ENCODE data around the gene TRPM2. TPM values are rescaled to one million over a fixed set of nuclear protein-coding genes. Genes with fewer than 3 reads are reported as not detected.
"Not testable (repeated sequence)": the region's sequence is repeated elsewhere in the genome, so short reads cannot be mapped to it uniquely, and the experiment has no call there.

TRPM2 gene
- polyA plus RNA-seq, 4 donors = 0.89 to 2.7 (median 2.3) TPM

DNA sequence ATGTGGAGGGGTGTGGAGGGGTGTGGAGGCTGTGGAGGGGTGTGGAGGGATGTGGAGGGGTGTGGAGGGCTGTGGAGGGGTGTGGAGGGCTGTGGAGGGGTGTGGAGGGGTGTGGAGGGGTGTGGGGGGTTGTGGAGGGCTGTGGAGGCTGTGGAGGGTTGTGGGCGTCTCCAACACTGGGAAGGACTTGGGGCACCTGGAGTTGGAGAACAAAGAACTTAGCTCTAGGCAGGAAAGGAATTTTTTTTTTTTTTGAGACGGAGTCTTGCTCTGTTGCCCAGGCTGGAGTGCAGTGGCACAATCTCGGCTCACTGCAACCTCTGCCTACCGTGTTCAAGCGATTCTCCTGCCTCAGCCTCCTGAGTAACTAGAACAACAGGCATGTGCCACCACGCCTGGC lies 43.4 kb downstream of the TRPM2 start:
- not testable (repeated sequence) for H3K36me3 ChIP-seq (ENCODE audit: control insufficient read depth in 3 of 3, insufficient read depth in 2 of 3, low read depth in 1 of 3, low read length in 3 of 3); FAIRE-seq; H3K27me3 ChIP-seq (ENCODE audit: control insufficient read depth in 3 of 3, insufficient read depth in 3 of 3, low read length in 3 of 3); DNase-seq; H3K9me3 ChIP-seq (ENCODE audit: control insufficient read depth in 2 of 2, insufficient read depth in 1 of 2, low read depth in 1 of 2, low read length in 1 of 2); H3K4me1 ChIP-seq (ENCODE audit: control insufficient read depth in 3 of 3, insufficient read depth in 2 of 3, low read depth in 1 of 3, low read length in 2 of 3); H3K27ac ChIP-seq (ENCODE audit: low read depth in 1 of 3, low read length in 2 of 3); H3K4me3 ChIP-seq (ENCODE audit: low read depth in 1 of 3, low read length in 3 of 3)
- 82 to 93% (median 87%) methylated on average over 6 of the region's 6 CpGs for WGBS, 3 donors

DNA sequence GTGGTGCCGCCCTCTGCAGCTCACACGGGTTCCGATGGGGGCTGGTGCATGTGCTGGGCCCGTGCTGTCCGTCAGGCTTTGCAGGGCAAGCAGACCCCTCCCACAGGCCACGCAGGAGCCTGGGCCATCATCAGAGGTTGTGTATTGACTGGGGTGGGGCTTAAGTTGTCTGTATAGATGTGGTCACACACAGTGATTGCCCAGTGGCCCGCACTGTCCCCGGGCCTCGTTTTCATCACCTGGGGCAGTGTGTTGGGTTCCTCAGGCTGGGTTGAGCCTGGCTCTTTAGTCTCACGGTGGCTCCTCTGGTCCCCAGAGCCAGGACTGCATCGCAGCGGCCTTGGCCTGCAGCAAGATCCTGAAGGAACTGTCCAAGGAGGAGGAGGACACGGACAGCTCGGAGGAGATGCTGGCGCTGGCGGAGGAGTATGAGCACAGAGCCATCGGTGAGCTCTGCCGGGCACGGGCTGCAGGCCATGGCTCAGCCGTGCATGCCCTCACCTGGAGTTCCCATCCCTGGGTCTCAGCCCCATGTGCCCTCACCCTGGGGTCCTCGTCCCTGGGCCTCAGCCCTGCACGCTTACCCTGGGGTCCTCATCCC lies 44.1 kb downstream of the TRPM2 start:
- Histone ChIP-seq H3K4me1 (ENCODE audit: control insufficient read depth in 3 of 3, insufficient read depth in 2 of 3, low read depth in 1 of 3, low read length in 2 of 3) (no peaks in the 10 kb centered on the region), H3K27me3 (ENCODE audit: control insufficient read depth in 3 of 3, insufficient read depth in 3 of 3, low read length in 3 of 3) (no peaks in the 10 kb centered on the region), H3K4me3 (ENCODE audit: low read depth in 1 of 3, low read length in 3 of 3) (no peak overlapping the region), H3K36me3 (ENCODE audit: control insufficient read depth in 3 of 3, insufficient read depth in 2 of 3, low read depth in 1 of 3, low read length in 3 of 3) (no peaks in the 10 kb centered on the region), H3K9me3 (ENCODE audit: control insufficient read depth in 2 of 2, insufficient read depth in 1 of 2, low read depth in 1 of 2, low read length in 1 of 2) (no peaks in the 10 kb centered on the region), H3K27ac (ENCODE audit: low read depth in 1 of 3, low read length in 2 of 3) (no peak overlapping the region)
- FAIRE-seq = no peak
- no peak for DNase-seq
- WGBS, 3 donors = 80 to 86% (median 85%) methylated on average over 18 to 22 of the region's 22 CpGs

DNA sequence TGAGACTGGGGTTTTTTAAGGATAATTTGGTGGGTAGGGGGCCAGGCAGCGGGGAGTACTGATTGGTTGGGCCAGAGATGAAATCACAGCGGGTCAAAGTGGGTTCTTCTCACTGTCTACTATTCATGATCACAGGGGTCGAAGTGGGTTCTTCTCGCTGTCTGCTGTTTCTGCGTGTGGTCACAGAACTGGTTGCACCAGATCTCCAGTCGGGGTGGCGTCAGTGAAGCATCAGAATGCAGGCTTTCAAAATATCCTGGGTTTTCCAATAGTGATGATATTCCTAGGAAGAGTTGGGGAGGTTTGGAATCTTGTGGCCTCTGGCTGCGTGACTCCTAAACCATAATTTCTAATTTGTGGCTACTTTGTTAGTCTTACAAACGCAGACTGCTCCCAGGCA lies 45.1 kb downstream of the TRPM2 start:
- Histone ChIP-seq H3K27me3 (ENCODE audit: control insufficient read depth in 3 of 3, insufficient read depth in 3 of 3, low read length in 3 of 3) (no peaks in the 10 kb centered on the region), H3K4me3 (ENCODE audit: low read depth in 1 of 3, low read length in 3 of 3) (no peak overlapping the region), H3K27ac (ENCODE audit: low read depth in 1 of 3, low read length in 2 of 3) (no peak overlapping the region), H3K36me3 (ENCODE audit: control insufficient read depth in 3 of 3, insufficient read depth in 2 of 3, low read depth in 1 of 3, low read length in 3 of 3) (no peaks in the 10 kb centered on the region), H3K9me3 (ENCODE audit: control insufficient read depth in 2 of 2, insufficient read depth in 1 of 2, low read depth in 1 of 2, low read length in 1 of 2) (no peaks in the 10 kb centered on the region), H3K4me1 (ENCODE audit: control insufficient read depth in 3 of 3, insufficient read depth in 2 of 3, low read depth in 1 of 3, low read length in 2 of 3) (no peaks in the 10 kb centered on the region)
- no peak for FAIRE-seq
- WGBS, 3 donors = 81 to 90% (median 81%) methylated on average over 9 of the region's 9 CpGs
- no peak for DNase-seq

GRCh38 chr21:44399151-44399954 lies 45.9 kb downstream of the TRPM2 start:
- Histone ChIP-seq H3K9me3 (ENCODE audit: control insufficient read depth in 2 of 2, insufficient read depth in 1 of 2, low read depth in 1 of 2, low read length in 1 of 2) (no peaks in the 10 kb centered on the region), H3K4me3 (ENCODE audit: low read depth in 1 of 3, low read length in 3 of 3) (no peak overlapping the region), H3K4me1 (ENCODE audit: control insufficient read depth in 3 of 3, insufficient read depth in 2 of 3, low read depth in 1 of 3, low read length in 2 of 3) (no peaks in the 10 kb centered on the region), H3K36me3 (ENCODE audit: control insufficient read depth in 3 of 3, insufficient read depth in 2 of 3, low read depth in 1 of 3, low read length in 3 of 3) (no peaks in the 10 kb centered on the region), H3K27me3 (ENCODE audit: control insufficient read depth in 3 of 3, insufficient read depth in 3 of 3, low read length in 3 of 3) (no peaks in the 10 kb centered on the region), H3K27ac (ENCODE audit: low read depth in 1 of 3, low read length in 2 of 3) (no peak overlapping the region)
- no peak for FAIRE-seq
- 82 to 87% (median 83%) methylated on average over 31 to 33 of the region's 33 CpGs for WGBS, 3 donors
- no peak for DNase-seq

DNA sequence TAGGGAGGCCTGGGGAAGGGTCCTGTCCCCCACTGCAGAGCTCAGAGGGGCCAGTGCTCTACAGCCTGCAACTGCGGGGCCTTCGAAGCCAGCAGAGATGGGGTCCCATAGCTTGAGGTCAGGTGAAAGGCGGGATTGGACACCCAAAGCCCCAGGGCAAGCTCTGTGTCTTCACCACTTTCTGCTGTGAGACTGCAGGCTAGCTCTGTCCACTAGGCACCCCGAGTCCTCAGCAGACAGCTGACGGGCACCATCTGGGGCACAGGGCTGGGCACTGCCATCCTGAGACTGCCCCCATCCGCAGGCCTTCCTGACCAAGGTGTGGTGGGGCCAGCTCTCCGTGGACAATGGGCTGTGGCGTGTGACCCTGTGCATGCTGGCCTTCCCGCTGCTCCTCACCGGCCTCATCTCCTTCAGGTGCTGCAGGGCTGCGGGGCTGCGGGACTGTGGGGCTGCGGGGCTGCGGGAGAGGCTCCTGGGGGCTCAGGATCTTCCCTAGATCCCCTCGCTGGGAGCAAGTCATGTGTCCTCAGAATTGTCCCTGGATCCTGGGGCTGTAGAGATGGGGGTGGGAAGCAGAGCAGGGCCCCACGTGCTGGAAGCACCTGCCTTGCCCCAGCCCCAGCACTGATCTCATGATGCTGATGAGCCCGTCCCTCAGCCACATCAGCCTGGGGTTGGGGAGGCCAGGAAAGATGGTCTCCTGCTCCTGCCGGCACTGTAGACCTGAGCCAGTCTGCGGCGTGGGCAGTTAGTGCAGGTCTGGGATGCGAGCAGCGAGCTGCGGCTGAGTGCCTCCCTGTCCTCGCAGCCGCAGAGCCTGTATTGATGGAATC lies 46.8 kb downstream of the TRPM2 start:
- Histone ChIP-seq H3K36me3 (ENCODE audit: control insufficient read depth in 3 of 3, insufficient read depth in 2 of 3, low read depth in 1 of 3, low read length in 3 of 3) (no peaks in the 10 kb centered on the region), H3K27me3 (ENCODE audit: control insufficient read depth in 3 of 3, insufficient read depth in 3 of 3, low read length in 3 of 3) (no peaks in the 10 kb centered on the region), H3K4me1 (ENCODE audit: control insufficient read depth in 3 of 3, insufficient read depth in 2 of 3, low read depth in 1 of 3, low read length in 2 of 3) (no peaks in the 10 kb centered on the region), H3K9me3 (ENCODE audit: control insufficient read depth in 2 of 2, insufficient read depth in 1 of 2, low read depth in 1 of 2, low read length in 1 of 2) (no peaks in the 10 kb centered on the region), H3K4me3 (ENCODE audit: low read depth in 1 of 3, low read length in 3 of 3) (no peak overlapping the region), H3K27ac (ENCODE audit: low read depth in 1 of 3, low read length in 2 of 3) (no peak overlapping the region)
- DNase-seq = no peak
- 78 to 86% (median 80%) methylated on average over 23 to 25 of the region's 25 CpGs for WGBS, 3 donors
- FAIRE-seq = no peak

GRCh38 chr21:44400791-44401385 lies 47.5 kb downstream of the TRPM2 start:
- DNase-seq (no peak), FAIRE-seq (no peak)
- Histone ChIP-seq H3K27me3 (ENCODE audit: control insufficient read depth in 3 of 3, insufficient read depth in 3 of 3, low read length in 3 of 3) (no peaks in the 10 kb centered on the region), H3K27ac (ENCODE audit: low read depth in 1 of 3, low read length in 2 of 3) (no peak overlapping the region), H3K4me3 (ENCODE audit: low read depth in 1 of 3, low read length in 3 of 3) (no peak overlapping the region), H3K9me3 (ENCODE audit: control insufficient read depth in 2 of 2, insufficient read depth in 1 of 2, low read depth in 1 of 2, low read length in 1 of 2) (no peaks in the 10 kb centered on the region), H3K36me3 (ENCODE audit: control insufficient read depth in 3 of 3, insufficient read depth in 2 of 3, low read depth in 1 of 3, low read length in 3 of 3) (no peaks in the 10 kb centered on the region), H3K4me1 (ENCODE audit: control insufficient read depth in 3 of 3, insufficient read depth in 2 of 3, low read depth in 1 of 3, low read length in 2 of 3) (no peaks in the 10 kb centered on the region)
- WGBS, 3 donors = 69 to 73% (median 70%) methylated on average over 12 to 14 of the region's 14 CpGs

DNA sequence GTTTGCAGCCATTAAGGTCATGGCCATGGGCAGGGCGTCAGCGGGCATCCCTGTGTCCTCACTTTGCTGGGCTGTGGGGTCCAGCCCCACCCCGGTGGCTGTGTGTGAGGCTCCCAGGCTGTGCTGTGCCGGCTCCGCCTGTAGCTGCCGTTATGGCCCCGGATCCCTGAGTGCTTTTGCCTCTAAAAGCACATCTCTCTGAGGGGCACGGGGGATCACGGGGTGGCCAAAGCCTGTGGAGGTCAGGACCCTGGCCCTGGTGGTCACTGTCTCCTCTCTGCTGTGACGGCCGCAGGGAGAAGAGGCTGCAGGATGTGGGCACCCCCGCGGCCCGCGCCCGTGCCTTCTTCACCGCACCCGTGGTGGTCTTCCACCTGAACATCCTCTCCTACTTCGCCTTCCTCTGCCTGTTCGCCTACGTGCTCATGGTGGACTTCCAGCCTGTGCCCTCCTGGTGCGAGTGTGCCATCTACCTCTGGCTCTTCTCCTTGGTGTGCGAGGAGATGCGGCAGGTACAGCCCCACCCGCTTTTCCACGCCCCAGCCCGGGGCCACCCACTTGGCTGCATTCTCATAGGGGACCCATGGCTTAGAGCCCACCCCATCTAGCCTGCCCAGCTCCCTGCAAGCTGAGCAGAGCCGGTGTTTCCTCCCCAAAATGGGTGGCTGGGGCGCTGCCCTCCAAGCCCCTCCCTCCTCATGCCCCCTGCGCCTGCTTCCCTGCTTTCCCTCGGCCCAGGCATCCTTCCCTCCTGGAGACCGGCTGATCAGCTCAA lies 48.2 kb downstream of the TRPM2 start:
- H3K27me3 ChIP-seq (ENCODE audit: control insufficient read depth in 3 of 3, insufficient read depth in 3 of 3, low read length in 3 of 3) = no peaks in the 10 kb centered on the region
- no peaks in the 10 kb centered on the region for H3K36me3 ChIP-seq (ENCODE audit: control insufficient read depth in 3 of 3, insufficient read depth in 2 of 3, low read depth in 1 of 3, low read length in 3 of 3)
- no peaks in the 10 kb centered on the region for H3K4me1 ChIP-seq (ENCODE audit: control insufficient read depth in 3 of 3, insufficient read depth in 2 of 3, low read depth in 1 of 3, low read length in 2 of 3)
- H3K27ac ChIP-seq (ENCODE audit: low read depth in 1 of 3, low read length in 2 of 3) = no peak overlapping the region
- no peak overlapping the region for H3K4me3 ChIP-seq (ENCODE audit: low read depth in 1 of 3, low read length in 3 of 3)
- FAIRE-seq (no peak), DNase-seq (no peak)
- no peaks in the 10 kb centered on the region for H3K9me3 ChIP-seq (ENCODE audit: control insufficient read depth in 2 of 2, insufficient read depth in 1 of 2, low read depth in 1 of 2, low read length in 1 of 2)
- WGBS, 3 donors = 77 to 85% (median 77%) methylated on average over 32 of the region's 32 CpGs
